Mesothelial cell of epicardium (in vitro differentiated cells): ENCODE results near the gene HAAO. TPM values are rescaled to one million over a fixed set of nuclear protein-coding genes. Genes with fewer than 3 reads are reported as not detected.
A peak's percentile ranks its signal among the peaks of the same experiment; 100 is the strongest.

Experiments
- DNase-seq, 2 experiments: peaks; one replicate each; pipeline ENCODE4 v3.0.0; 2021; ENCODE audit warnings: low spot score in 2 of 2; ENCODE audit not compliant: unreplicated experiment in 2 of 2
- H3K27ac Mint-ChIP-seq: 2 replicates; pipeline ENCODE4 v1.8.0; 2021; ENCODE audit warnings: mixed read lengths
- H3K27me3 Mint-ChIP-seq: 2 replicates; pipeline ENCODE4 v1.8.0; 2021; ENCODE audit warnings: low read depth, mixed read lengths
- H3K36me3 Mint-ChIP-seq: 2 replicates; pipeline ENCODE4 v1.8.0; 2021; ENCODE audit warnings: mixed read lengths
- H3K4me1 Mint-ChIP-seq: 2 replicates; pipeline ENCODE4 v1.8.0; 2021; ENCODE audit warnings: mixed read lengths
- H3K4me3 Mint-ChIP-seq: 2 replicates; pipeline ENCODE4 v1.8.0; 2021; ENCODE audit warnings: mild to moderate bottlenecking, moderate library complexity, mixed read lengths
- H3K9me3 Mint-ChIP-seq: 2 replicates; pipeline ENCODE4 v1.8.0; 2021; ENCODE audit warnings: mixed read lengths
- CTCF ChIP-seq: fragments of 200-600 bp; sonication (generic); IDR thresholded peaks from one replicate; pipeline ENCODE4 v1.5.0; 2021; ENCODE audit warnings: antibody characterized with exemption; ENCODE audit not compliant: unreplicated experiment
- total RNA-seq: library from RNA; stranded (reverse); gene quantifications from 3 replicates; pipeline ENCODE4 v1.2.1, GENCODE V29; 2021

Gene HAAO
- total RNA-seq, 1 donor from 2014 or later, result 23.3 TPM

- H3K4me3 Mint-ChIP-seq, result no peak overlapping the region
- H3K4me1 Mint-ChIP-seq, result peaks cover 9% of the 10 kb centered on the region
- H3K36me3 Mint-ChIP-seq, result no peaks in the 10 kb centered on the region
- peaks cover 7% of the 10 kb centered on the region for H3K9me3 Mint-ChIP-seq
- no peak overlapping the region for H3K27ac Mint-ChIP-seq
- TF ChIP-seq CTCF, result no peak
- DNase-seq, result no peak
- H3K27me3 Mint-ChIP-seq, result no peaks in the 10 kb centered on the region
These were observed 31.5 kb upstream of the HAAO start for GRCh38 chr2:42823744-42824453.

- Mint-ChIP-seq H3K4me3 (no peak overlapping the region), H3K4me1 (no peaks in the 10 kb centered on the region), H3K27me3 (no peaks in the 10 kb centered on the region), H3K9me3 (peaks cover 8% of the 10 kb centered on the region), H3K27ac (no peak overlapping the region), H3K36me3 (peaks cover 3% of the 10 kb centered on the region)
- no peak for TF ChIP-seq CTCF
- DNase-seq, result no peak
These were observed 26.8 kb upstream of the HAAO start for GRCh38 chr2:42819160-42819559.

GRCh38 chr2:42815726-42816125, 23.3 kb upstream of the HAAO start:
- Mint-ChIP-seq H3K27ac (no peak overlapping the region), H3K4me1 (peaks cover 8% of the 10 kb centered on the region), H3K27me3 (no peaks in the 10 kb centered on the region), H3K36me3 (peaks cover 4% of the 10 kb centered on the region), H3K9me3 (peaks cover 16% of the 10 kb centered on the region), H3K4me3 (no peak overlapping the region)
- no peak for DNase-seq
- TF ChIP-seq CTCF, result no peak

DNA sequence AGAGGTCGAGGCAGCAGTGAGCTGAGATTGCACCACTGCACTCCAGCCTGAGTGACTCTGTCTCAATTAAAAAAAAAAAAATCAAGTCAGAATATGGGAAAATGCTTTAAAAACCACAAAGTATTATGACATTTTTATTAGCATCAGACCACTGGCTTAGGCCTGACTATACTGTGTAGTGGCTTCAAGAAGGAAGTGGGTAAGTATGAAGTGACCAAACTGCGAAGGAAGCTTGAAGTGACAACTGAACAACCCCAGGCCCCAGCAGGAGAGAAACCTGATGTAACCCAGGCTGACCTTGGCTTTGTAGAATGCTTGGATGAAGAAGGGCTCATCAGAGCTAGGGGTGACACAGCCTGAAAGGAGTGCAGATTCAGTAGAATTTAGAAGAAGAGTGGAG, 21.4 kb upstream of the HAAO start:
- peaks cover 18% of the 10 kb centered on the region for H3K4me1 Mint-ChIP-seq
- no peak overlapping the region for H3K27ac Mint-ChIP-seq

GRCh38 chr2:42812899-42813479, 20.6 kb upstream of the HAAO start:
- peak; percentile 10 for TF ChIP-seq CTCF
- H3K27me3 Mint-ChIP-seq, result no peaks in the 10 kb centered on the region
- DNase-seq, result no peak
- peaks cover 23% of the 10 kb centered on the region for H3K4me1 Mint-ChIP-seq
- peaks cover 9% of the 10 kb centered on the region for H3K9me3 Mint-ChIP-seq
- H3K36me3 Mint-ChIP-seq, result peaks cover 4% of the 10 kb centered on the region
- H3K4me3 Mint-ChIP-seq, result peak overlapping the region; percentile 50
- peak overlapping the region; percentile 5 for H3K27ac Mint-ChIP-seq

More for the DNA sequence above, 21.4 kb upstream of the HAAO start:
- DNase-seq, result no peak
- no peaks in the 10 kb centered on the region for H3K27me3 Mint-ChIP-seq
- H3K36me3 Mint-ChIP-seq, result peaks cover 4% of the 10 kb centered on the region
- no peak overlapping the region for H3K4me3 Mint-ChIP-seq
- TF ChIP-seq CTCF, result no peak
- peaks cover 9% of the 10 kb centered on the region for H3K9me3 Mint-ChIP-seq
